Measurements from ENCODE around the gene LMOD1. TPM values are rescaled to one million over a fixed set of nuclear protein-coding genes. Genes with fewer than 3 reads are reported as not detected.

The LMOD1 gene
- total RNA-seq, 1 experiment from 2014 or later, result 2.5 TPM

DNA sequence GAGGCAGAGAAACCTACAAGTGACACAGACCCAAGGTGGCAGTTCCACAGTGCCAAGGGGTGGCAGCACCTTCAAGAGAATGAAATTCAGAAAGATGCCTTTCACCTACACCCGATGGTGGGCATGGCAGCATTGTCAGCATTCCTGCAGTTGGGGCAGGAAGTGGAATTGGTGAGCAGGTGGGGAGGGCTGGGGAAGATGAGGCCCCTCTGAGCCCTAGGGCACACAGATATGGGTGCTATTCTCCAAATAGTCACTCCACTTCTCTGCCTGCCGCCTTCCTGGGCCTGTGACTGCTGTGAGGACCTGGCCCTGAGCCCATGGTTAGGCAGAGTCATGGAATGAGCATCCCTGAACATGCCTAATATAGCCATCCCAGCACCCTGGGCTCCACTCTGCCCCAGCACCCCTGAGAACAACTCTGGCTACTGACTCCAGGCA lies 49.4 kb downstream of the LMOD1 start:
- in situ Hi-C loops (cut with HindIII; ENCODE audit: low sequenced_read_pairs), result no loop called here
- no peak for DNase-seq (ENCODE audit: low spot score)

DNA sequence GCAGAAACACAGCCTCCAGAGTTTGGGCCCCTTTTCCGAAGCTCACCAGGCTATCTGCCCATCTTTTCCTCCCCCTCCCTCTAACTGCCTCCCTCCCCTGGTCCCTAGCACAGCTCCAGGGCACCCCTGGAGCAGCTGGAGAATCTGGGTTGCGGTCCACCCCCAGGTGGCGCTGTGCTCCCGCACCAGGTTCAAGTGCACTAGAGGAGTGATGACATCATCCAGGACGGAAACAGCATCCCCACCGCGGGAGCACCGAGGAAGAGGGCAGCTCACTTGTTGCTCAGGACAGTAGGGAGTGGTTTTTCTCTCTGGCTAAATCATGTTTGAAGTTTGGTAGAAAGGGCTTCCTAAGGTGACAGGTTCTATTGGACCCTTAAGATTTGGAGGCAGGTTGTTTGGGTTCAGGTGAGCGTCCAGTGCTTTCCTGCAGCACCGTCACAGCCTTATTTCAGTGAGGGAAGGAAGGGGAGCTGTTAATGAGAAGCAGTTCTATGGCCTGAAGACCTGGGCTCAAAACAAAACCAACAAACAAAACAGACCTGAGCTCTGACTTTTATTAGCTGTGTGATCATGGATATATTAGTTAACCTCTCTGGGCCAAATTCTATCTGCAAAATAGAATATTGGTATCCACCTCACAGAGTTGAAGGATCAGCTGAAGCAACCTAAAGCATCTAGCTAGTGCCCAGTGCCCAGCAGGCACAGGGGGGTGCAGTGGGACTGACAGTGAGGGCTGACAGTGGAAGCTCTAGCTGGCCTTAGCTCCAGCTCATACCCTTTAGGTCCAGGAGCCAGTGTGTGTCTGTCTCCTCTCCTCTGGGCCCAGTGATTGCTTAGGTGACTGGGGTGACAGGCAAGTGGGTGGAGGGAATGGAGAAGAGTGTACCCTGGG lies 50.2 kb downstream of the LMOD1 start:
- DNase-seq (ENCODE audit: low spot score), result peak; percentile 79
- in situ Hi-C loops (cut with HindIII; ENCODE audit: low sequenced_read_pairs), result no loop called here

DNA sequence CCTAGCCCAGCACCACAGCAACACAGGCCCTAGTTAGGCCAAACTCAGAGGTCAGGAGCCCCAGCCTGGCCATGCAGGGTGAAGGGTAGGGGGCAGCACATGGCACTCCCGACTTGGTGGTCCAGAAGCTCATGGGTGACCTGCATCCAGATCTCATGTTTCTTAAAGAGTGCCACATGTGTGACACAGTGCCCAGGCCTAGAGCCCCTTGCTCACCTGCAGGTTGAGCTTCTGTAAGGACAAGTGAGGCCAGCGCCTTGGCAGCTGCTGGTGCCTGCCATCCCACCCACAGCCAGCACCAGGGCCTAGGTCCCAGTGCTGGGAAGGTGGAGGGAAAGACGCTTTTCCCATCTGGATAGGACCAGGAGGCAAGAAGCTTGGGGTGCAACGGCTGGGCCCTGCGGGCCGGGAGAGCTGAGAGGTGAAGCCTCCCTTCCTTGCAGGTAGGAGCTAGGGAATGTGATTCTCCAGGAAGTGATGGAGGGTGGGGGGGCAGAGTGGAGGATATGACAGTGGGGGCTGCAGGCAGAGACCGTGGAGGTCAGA lies 51.2 kb downstream of the LMOD1 start:
- DNase-seq (ENCODE audit: low spot score), result no peak
- in situ Hi-C loops (cut with HindIII; ENCODE audit: low sequenced_read_pairs), result no loop called here

GRCh38 chr1:201894343-201895119 lies 51.8 kb downstream of the LMOD1 start:
- no peak for DNase-seq (ENCODE audit: low spot score)
- in situ Hi-C loops (cut with HindIII; ENCODE audit: low sequenced_read_pairs), result no loop called here

- in situ Hi-C loops (cut with HindIII; ENCODE audit: low sequenced_read_pairs), result no loop called here
- DNase-seq (ENCODE audit: low spot score), result no peak
These were observed 52.9 kb downstream of the LMOD1 start for GRCh38 chr1:201893431-201893830.

GRCh38 chr1:201892211-201892610 lies 54.1 kb downstream of the LMOD1 start:
- in situ Hi-C loops (cut with HindIII; ENCODE audit: low sequenced_read_pairs), result no loop called here
- no peak for DNase-seq (ENCODE audit: low spot score)

GRCh38 chr1:201891451-201892045 lies 54.8 kb downstream of the LMOD1 start:
- in situ Hi-C loops (cut with HindIII; ENCODE audit: low sequenced_read_pairs), result no loop called here
- DNase-seq (ENCODE audit: low spot score), result no peak

GRCh38 chr1:201890806-201891450 lies 55.4 kb downstream of the LMOD1 start:
- in situ Hi-C loops (cut with HindIII; ENCODE audit: low sequenced_read_pairs), result no loop called here
- peak; percentile 24 for DNase-seq (ENCODE audit: low spot score)

DNA sequence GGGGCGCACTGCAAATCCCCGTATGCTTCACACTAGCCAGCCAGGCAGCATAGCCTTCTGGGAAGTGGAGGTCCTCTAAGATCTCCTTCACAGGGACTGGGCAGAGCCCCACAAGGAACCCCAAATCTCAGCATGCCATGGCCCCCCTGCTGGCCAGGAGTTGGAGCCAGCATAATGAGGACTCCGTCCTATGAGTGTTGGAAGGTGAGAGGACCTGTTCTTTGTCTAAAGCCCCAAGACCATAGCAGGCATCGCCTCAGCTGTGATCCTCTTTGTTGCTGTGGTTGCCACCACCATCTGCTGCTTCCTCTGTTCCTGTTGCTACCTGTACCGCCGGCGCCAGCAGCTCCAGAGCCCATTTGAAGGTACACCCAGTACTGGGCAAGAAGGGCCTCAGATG lies 56.1 kb downstream of the LMOD1 start:
- DNase-seq (ENCODE audit: low spot score), result peak; percentile 87
- in situ Hi-C loops (cut with HindIII; ENCODE audit: low sequenced_read_pairs), result no loop called here

DNA sequence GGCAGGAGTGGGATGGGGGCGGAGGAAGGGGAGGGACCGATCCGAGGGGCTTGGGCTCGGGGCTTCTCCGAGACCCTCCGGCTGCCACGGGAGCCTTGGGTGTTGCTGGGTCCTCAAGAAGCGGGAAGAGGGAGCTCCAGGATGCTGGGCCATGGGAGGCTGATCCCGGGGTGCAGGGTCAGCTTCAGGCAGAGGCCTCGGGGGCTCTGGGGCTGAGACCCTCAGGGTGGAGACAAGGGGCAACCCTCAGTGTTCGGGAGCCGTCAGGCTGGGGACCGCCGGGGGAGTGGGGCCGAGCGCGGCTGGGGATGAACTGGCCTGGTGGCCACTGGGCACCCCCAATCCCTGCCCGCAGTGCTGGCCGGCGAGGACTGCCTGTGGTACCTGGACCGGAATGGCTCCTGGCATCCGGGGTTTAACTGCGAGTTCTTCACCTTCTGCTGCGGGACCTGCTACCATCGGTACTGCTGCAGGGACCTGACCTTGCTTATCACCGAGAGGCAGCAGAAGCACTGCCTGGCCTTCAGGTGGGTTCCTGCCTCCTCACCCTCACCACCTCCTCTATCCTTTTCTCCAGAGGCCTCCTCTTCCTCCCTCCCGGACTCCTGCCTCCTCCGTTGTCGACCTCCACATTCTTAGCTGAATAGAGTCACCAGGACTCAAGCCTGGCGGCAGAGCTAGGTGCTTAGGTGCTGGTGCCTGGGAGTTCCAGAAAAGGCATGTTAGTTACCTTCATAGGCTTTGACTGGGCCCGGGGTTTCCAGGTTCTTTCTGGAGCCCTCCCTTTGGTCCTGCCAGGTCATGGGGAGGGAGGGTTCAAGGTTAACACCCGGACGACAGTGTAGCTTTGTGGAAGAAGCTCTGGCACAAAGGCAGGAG lies 57.0 kb downstream of the LMOD1 start:
- DNase-seq (ENCODE audit: low spot score), result peak; percentile 67
- in situ Hi-C loops (cut with HindIII; ENCODE audit: low sequenced_read_pairs), result no loop called here

- DNase-seq (ENCODE audit: low spot score), result peak; percentile 93
- in situ Hi-C loops (cut with HindIII; ENCODE audit: low sequenced_read_pairs), result no loop called here
These were observed 57.9 kb downstream of the LMOD1 start, which contains the start of gene SHISA4 for GRCh38 chr1:201888282-201889089. TSS of gene SHISA4 (plus strand) at chr1:201888898. CDS start at chr1:201888995, 97 bp downstream.

DNA sequence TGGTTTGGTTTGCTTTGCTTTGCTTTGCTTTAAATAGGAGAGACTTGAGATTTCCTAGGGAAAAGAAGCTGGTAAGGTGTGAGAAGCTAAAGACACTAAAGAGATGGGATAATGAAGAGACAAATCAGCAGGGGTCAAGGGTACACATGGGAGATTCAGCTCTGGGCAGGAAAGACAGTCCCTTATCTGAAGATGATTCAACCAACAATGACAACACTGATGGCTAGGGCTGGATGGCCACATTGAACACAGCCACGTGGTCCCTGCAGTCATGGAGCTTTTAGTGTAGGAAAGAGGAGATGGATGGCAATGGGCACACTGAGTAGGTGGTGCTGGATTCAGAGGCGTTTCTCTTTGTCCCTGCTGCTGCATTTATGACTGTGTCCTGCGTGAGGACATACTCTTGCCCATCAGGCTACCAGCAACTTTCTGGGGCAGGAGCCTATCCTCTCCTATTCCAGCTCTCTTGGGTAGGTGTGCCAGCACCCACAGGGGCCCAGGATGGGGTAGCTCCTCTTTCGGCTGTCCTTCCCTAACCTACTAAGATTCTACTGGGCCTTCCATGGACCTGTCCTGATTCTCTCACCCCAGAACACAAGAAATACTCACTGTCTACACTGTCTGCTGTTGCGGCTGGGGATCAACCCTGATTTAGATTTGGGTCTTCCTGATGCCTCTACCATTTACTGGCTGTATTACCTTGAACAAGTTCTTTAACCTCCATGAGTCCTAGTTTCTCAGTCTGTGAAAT lies 59.1 kb downstream of the LMOD1 start:
- in situ Hi-C loops (cut with HindIII; ENCODE audit: low sequenced_read_pairs), result no loop called here
- DNase-seq (ENCODE audit: low spot score), result no peak

- in situ Hi-C loops (cut with HindIII; ENCODE audit: low sequenced_read_pairs), result no loop called here
These were observed 60.1 kb downstream of the LMOD1 start for GRCh38 chr1:201886103-201886885.

GRCh38 chr1:201885531-201886075 lies 60.7 kb downstream of the LMOD1 start:
- no peak for DNase-seq (ENCODE audit: low spot score)
- in situ Hi-C loops (cut with HindIII; ENCODE audit: low sequenced_read_pairs), result no loop called here

More at GRCh38 chr1:201886103-201886885, 60.1 kb downstream of the LMOD1 start:
- DNase-seq (ENCODE audit: low spot score), result no peak

DNA sequence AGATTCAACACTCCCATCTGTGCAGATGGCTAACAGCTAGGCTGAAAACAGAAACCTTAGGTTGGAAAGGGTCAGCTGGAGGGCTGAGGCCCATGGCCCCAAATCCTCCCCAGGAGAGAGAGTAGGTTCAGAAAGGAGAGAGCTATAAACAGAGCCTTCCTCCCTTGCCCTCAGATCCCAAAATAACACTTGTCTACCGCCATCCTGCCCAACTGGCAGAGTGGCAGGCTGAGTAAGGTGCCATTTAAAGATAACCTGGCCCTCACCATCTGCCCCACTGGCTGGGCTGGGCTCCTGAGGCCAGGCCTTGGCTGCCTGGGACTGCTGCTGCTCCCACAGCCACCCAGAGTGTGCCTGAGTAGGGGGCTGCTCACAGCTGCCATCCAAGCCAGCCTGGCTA lies 61.9 kb downstream of the LMOD1 start:
- DNase-seq (ENCODE audit: low spot score), result peak; percentile 37
- in situ Hi-C loops (cut with HindIII; ENCODE audit: low sequenced_read_pairs), result no loop called here

GRCh38 chr1:201883786-201884185 lies 62.6 kb downstream of the LMOD1 start:
- in situ Hi-C loops (cut with HindIII; ENCODE audit: low sequenced_read_pairs), result no loop called here
- peak; percentile 25 for DNase-seq (ENCODE audit: low spot score)

Measured in G401 (cell line).